ENCODE data around the gene FMNL1.
"Not testable (repeated sequence)": the region's sequence is repeated elsewhere in the genome, so short reads cannot be mapped to it uniquely, and the experiment has no call there.

FMNL1 gene

DNA sequence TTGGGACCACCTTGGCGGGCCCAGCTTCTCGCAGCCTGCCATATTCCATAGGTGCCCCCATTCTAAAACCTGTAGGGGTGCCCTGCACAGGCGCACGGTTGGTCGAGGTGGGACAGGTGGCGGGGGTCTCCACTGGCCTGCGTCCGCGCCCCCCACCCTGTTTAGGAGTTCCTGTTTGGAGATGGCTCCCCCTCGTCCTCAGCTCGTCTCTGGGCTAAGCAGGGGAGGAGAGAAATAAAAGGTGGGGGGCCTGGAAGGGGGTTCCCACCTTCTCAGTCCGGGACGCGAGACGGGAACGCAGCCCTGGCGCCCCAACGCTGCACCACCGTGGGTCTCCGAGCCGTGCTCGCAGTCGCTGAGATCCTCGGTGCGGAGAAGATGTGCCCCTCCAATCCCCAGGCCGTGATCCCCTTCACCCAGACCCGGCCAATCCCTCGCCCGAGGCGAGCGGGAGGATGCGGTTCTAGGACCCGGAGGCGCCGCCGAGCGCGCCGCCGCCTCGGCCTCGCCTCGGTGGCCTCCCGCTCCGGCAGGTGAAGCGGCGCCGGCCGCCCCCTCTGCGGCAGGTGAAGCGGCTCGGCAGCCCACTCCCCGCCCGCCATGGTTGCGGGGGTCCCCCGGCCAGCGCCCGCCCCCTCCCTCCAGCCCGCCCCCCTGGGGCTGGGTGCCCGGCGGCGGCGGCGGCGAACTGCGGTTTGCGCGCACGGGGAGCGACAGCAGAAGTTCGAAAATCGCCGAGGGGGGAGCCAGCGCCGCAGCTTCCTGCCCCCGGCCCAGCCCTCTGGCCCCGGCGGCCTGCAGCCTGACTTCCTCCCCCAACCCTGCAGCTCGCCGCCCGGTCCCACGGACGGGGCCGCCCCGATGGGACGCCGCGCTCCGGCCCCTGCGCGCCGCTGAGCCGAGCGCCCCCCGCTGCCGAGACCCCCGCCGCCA is at the start of gene FMNL1:
TSS of gene FMNL1 (plus strand) at position 805 of the 933 bp plus-strand sequence. CDS start 240 bp downstream, outside the sequence.
- peak; percentile 61 for DNase-seq

GRCh38 chr17:45172232-45172540 is 49.5 kb upstream of the FMNL1 start:
- DNase-seq: no peak

DNA sequence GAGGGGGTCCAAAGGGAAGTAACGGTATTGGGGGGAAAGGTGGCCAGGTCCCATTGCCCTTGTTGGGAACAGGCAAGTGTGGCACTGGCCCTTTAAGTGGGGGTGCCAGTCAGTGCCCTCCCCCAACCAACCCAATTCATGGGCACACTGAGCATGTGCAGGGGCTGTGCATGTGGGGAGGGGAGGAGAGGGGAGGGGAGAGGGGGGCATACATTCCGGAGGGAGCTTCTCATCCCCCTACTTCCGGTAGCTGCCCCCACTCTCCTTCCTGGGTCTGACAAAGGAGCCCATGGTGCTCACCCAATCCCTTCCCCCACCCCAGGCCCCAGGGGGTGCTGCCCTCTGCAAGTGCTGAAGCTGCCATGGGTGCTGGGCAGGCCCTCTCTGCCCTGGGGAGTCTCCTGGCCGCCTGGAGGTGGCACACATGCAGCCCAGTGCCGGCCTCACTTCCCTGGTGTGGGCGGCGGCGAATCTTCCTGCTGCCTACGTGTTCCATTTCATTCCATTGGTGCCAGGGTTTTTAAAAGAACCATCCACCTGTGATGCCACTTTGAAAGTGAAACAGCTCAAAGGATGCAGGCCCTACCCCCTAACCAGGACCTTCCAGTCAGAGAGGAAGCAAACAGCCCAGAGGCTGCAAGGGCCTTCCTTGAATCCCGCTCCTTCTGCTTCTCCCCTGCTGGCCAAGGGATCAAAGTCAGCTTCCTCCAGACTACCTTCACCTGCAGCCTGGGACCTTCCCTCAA is 49.0 kb upstream of the FMNL1 start:
- peak; percentile 34 for DNase-seq

DNA sequence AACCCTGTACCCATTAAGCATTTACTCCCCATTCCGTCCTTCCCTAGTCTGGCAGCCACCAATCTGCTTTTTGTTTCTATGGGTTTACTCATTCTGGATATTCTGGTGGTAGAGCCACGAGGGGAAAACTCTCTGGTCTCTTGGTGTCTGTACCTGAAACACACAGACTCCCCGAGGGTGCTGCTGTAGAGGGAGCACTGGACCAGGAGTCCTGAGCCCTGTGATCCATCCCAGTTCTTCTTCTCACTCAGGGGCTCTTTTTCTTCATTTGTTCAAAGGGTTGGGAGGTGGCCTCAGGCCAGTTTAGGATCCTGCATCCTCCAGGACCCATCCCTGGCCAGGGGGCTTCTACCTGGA is 45.9 kb upstream of the FMNL1 start:
- no peak for DNase-seq

- DNase-seq: no peak
These were observed 44.1 kb upstream of the FMNL1 start for GRCh38 chr17:45177563-45177962.

DNA sequence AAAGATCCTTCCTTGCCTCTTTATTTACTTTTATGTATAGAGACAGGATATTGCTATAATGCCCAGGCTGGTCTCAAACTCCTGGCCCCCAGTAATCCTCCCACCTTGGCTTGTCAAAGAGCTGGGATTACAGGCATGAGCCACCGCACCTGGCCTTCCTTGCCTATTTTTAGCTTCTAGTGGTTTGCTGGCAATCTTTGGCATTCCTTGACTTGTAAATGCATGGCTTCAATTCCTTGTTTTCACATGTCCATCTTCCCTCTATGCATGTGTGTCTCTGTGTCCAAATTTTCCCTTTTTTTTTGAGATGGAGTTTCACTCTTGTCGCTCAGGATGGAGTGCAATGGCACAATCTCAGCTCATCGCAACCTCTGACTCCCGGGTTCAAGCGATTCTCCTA is 37.5 kb upstream of the FMNL1 start:
- DNase-seq: no peak

DNA sequence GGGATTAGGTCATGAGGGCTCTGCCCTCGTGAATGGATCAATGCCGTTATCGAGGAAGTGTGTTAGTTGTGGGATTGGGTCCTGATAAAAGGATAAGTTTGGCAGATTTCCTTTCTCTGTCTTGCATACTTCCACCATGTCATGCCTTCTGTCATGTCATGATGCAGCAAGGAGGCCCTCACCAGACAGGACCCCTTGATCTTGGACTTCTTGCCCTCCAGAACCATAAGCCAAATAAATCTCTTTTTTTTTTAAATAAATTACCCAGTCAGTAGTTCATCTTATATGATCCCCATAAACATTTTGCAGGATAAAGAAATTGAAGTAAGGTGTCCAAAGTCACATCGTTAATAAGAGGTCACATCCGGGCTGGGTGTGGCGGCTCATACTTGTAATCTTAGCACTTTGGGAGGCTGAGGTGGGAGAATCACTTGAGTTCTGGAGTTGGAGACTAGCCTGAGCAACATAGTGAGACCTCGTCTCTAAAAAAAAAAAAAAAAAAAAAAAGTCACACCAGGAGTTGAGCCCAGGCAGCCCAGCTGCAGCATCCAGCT is 34.8 kb upstream of the FMNL1 start:
- DNase-seq: no peak

GRCh38 chr17:45189009-45189408 is 32.7 kb upstream of the FMNL1 start:
- DNase-seq: no peak

GRCh38 chr17:45190503-45191255 is 31.0 kb upstream of the FMNL1 start:
- no peak for DNase-seq

- DNase-seq: no peak
These were observed 26.3 kb upstream of the FMNL1 start for GRCh38 chr17:45195424-45195823.

GRCh38 chr17:45197108-45197507 is 24.6 kb upstream of the FMNL1 start:
- no peak for DNase-seq

DNA sequence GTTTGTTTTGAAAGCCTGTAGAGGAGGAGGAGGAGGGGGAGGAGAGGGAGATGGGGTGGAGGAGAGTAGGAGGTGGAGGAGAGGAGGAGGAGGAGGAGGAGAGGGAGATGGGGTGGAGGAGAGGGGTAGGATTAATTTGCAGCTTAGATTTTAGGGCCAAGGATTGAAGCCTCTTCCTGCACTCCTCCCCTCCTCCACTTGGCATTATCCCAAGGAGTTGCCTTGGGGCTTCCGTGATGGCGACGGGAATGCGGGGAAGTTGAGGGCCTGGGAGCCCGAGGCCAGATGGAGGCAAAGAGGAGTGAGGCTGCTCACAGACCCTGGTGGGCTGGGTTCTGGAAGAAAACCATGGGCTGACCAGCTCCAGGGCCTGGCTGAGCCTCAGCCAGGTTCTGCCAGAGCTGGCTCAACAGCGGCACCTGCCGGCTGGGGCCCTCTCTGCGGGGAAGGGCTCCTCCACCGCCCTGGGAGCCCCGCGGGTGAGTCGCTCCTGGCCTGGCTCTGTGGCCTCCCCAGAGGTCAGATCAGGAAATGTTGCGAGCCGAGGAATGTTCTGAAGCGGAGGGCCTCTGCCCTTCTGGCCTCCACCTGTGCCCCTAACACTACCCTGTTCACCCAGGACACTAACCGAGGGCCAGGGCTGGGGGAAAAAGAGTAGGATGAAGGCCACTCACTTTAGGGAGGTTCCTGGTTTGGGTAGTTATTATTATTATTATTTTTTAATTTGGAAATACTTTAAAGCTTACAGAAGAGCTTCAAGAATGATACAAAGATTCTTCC is 23.9 kb upstream of the FMNL1 start:
- peak; percentile 88 for DNase-seq

- DNase-seq: no peak
These were observed 21.0 kb upstream of the FMNL1 start for GRCh38 chr17:45200701-45201100.

- no peak for DNase-seq
These were observed 20.2 kb upstream of the FMNL1 start for GRCh38 chr17:45201457-45201856.

- not testable (repeated sequence) for DNase-seq
These were observed 19.8 kb upstream of the FMNL1 start for GRCh38 chr17:45201880-45202279.

GRCh38 chr17:45218895-45219661 is 2.6 kb upstream of the FMNL1 start:
- DNase-seq: peak; percentile 89

GRCh38 chr17:45220079-45220478 is 1.6 kb upstream of the FMNL1 start:
- no peak for DNase-seq

- DNase-seq: no peak
These were observed 266 bp downstream of the FMNL1 start for GRCh38 chr17:45222014-45222288.

DNA sequence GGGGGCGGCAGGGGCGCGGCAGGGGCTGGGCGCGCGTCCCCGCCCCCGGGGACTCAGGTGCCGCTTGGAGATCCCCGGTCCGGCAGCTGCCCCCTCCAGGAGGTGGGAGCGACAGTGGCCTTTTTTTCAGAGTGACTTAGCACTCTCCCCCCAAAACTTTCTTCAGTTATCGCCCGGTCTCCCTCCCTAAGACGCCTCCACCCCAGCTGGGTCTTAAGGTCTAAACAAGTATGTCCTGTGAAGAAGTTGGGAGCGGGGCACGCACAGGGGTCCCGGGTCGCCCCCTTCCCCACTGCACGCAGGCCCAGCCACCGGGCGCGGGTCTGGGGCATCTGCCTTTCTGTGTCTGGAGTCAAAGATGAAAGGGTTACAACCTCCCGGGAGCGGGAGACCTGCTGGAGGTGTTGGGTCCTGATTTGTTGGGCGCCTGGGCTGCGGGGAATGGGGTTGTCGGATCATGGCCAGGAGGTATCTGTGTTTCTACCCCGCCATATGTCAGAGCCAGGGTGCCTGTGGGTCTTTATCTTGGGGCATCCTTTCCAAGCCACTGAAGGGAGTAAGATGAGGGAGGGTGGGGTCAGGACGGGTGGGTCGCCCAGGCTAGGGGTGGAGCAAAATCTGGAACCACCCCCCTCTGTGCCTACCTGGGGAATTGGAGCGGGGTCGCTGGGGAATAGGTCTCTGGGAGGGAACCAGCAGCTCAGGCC is 757 bp downstream of the FMNL1 start:
- DNase-seq: no peak

DNA sequence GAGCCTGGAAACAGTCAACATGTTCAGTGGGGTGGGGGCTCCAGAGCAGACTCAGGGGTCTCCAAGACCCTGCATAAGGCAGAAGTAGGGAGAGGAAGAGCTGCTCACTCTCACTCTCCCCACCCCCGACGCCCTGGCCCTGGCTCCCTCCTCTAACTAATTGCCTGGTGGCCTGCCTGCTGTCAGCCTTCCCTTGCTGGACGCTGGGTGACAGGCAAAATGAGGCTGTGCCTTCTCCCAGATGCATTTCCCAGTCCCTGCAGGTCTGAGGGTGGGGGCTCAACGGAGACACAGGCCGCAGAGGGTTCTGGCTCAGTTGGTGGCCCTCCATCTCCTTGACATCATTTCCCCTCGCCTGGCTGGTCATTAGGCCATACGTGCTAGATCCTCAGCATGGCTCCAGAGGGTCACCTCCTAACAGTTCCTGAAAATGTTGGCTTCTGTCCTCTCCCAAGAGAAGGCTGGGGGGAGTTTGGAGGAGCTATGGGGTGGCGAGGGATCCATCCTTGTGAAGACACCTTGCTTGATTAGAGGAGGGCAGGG is 1.4 kb downstream of the FMNL1 start:
- DNase-seq: no peak

Data from activated CD4-positive, alpha-beta T cell treated with anti-CD3 and anti-CD28 coated beads, Interleukin-2, amount 50 U/mL, for 1 hour (primary cell).